Endothelial cell (in vitro differentiated cells): Measurements from ENCODE around the gene ZNF267. TPM values are rescaled to one million over a fixed set of nuclear protein-coding genes. Genes with fewer than 3 reads are reported as not detected.
A peak's percentile ranks its signal among the peaks of the same experiment; 100 is the strongest.
"Not testable (repeated sequence)": the region's sequence is repeated elsewhere in the genome, so short reads cannot be mapped to it uniquely, and the experiment has no call there.

Source experiments
- DNase-seq: peaks from one replicate; pipeline ENCODE4 v3.0.0; 2021; ENCODE audit warnings: low spot score
- H3K27ac Mint-ChIP-seq: one replicate; pipeline ENCODE4 v1.8.0; 2021; ENCODE audit warnings: mixed read lengths, inconsistent platforms; ENCODE audit not compliant: unreplicated experiment
- H3K27me3 Mint-ChIP-seq: one replicate; pipeline ENCODE4 v1.8.0; 2021; ENCODE audit warnings: mild to moderate bottlenecking, moderate library complexity, mixed read lengths, inconsistent platforms; ENCODE audit not compliant: unreplicated experiment
- H3K36me3 Mint-ChIP-seq: one replicate; pipeline ENCODE4 v1.8.0; 2021; ENCODE audit warnings: mild to moderate bottlenecking, low read depth, mixed read lengths, inconsistent platforms; ENCODE audit not compliant: unreplicated experiment
- H3K4me1 Mint-ChIP-seq: one replicate; pipeline ENCODE4 v1.8.0; 2021; ENCODE audit warnings: mild to moderate bottlenecking, mixed read lengths, inconsistent platforms; ENCODE audit not compliant: unreplicated experiment
- H3K4me3 Mint-ChIP-seq: one replicate; pipeline ENCODE4 v1.8.0; 2021; ENCODE audit warnings: mild to moderate bottlenecking, mixed read lengths, inconsistent platforms; ENCODE audit not compliant: unreplicated experiment
- H3K9me3 Mint-ChIP-seq: one replicate; pipeline ENCODE4 v1.8.0; 2021; ENCODE audit warnings: mixed read lengths, inconsistent platforms; ENCODE audit not compliant: unreplicated experiment
- CTCF ChIP-seq: fragments of 200-600 bp; sonication (generic); IDR thresholded peaks from one replicate; pipeline ENCODE4 v1.5.0; 2021; ENCODE audit warnings: antibody characterized with exemption; ENCODE audit not compliant: unreplicated experiment
- total RNA-seq: library from RNA; stranded (reverse); fragmentation: NEBNext Ultra II Directional; extraction: Animal tissue kit (Norgen Biotek cat#: 25700); gene quantifications from one replicate; pipeline ENCODE4 v1.2.1, GENCODE V29; 2021; ENCODE audit not compliant: unreplicated experiment

The ZNF267 gene
- total RNA-seq, 1 donor from 2014 or later = 23.1 TPM

GRCh38 chr16:31916056-31916488, 42.5 kb downstream of the ZNF267 start:
- H3K27ac Mint-ChIP-seq = no peak overlapping the region
- H3K9me3 Mint-ChIP-seq = peaks cover 59% of the 10 kb centered on the region
- TF ChIP-seq CTCF = no peak
- H3K36me3 Mint-ChIP-seq = peaks cover 82% of the 10 kb centered on the region
- peak overlapping the region; percentile 80 for H3K4me3 Mint-ChIP-seq
- no peaks in the 10 kb centered on the region for H3K4me1 Mint-ChIP-seq
- H3K27me3 Mint-ChIP-seq = peaks cover 1% of the 10 kb centered on the region
- no peak for DNase-seq

DNA sequence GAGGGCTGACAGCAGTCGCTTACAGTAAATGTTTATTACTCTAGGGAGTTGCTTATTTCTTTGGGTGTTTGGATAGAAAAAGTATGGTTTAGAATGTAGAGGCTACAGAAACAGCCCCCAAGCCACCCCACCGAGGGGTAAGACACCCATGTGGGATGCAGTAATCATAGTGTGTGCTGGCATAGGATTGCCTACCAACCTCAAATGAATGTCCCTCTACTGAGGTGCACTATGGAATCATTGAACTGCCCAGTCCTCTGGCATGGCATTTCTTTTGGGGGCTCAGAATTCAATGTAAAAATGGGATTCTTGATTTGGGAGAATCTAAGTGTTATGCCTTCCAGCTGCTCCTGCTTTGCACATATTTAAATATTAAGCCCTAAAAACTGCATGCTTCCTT, 46.8 kb downstream of the ZNF267 start:
- Mint-ChIP-seq H3K9me3 (peaks cover 43% of the 10 kb centered on the region), H3K27me3 (no peaks in the 10 kb centered on the region), H3K27ac (no peak overlapping the region), H3K36me3 (peaks cover 40% of the 10 kb centered on the region), H3K4me1 (no peaks in the 10 kb centered on the region), H3K4me3 (no peak overlapping the region)
- no peak for TF ChIP-seq CTCF
- no peak for DNase-seq

- H3K27me3 Mint-ChIP-seq, H3K27ac Mint-ChIP-seq, H3K36me3 Mint-ChIP-seq, DNase-seq, H3K9me3 Mint-ChIP-seq, H3K4me3 Mint-ChIP-seq, H3K4me1 Mint-ChIP-seq: not testable (repeated sequence)
Observed at GRCh38 chr16:31951806-31952205, 78.2 kb downstream of the ZNF267 start.

DNA sequence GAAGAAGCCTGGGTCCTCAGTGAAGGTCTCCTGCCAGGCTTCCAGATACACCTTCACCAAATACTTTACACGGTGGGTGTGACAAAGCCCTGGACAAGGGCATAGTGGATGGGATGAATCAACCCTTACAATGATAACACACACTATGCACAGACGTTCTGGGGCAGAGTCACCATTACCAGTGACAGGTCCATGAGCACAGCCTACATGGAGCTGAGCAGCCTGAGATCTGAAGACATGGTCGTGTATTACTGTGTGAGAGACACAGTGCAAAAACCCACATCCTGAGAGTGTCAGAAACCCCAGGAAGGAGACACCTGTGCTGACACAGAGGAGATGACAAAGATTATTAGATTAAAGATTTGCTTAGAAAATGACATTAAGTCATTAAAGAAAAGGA, 78.6 kb downstream of the ZNF267 start:
- not testable (repeated sequence) for H3K4me1 Mint-ChIP-seq, H3K27me3 Mint-ChIP-seq, DNase-seq, H3K27ac Mint-ChIP-seq, H3K4me3 Mint-ChIP-seq, H3K36me3 Mint-ChIP-seq, H3K9me3 Mint-ChIP-seq

DNA sequence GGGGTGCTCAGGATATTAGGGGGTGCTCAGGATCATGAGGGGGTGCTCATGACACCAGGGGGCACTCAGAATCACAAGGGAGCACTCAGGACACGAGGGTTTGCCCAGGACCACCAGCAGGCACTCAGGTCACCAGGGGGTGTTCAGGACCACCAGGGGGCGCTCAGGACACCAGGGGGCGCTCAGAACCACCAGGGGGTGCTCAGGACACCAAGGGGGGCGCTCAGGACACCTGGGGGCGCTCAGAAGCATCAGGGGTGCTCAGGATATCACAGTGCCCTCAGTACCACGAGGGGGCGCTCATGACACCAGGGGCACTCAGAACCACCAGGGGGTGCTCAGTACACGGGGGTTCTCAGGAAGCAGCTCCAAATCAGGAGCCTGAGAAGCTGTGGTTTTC, 82.6 kb downstream of the ZNF267 start:
- not testable (repeated sequence) for DNase-seq, H3K36me3 Mint-ChIP-seq, H3K4me3 Mint-ChIP-seq, H3K27me3 Mint-ChIP-seq, H3K9me3 Mint-ChIP-seq, H3K27ac Mint-ChIP-seq, H3K4me1 Mint-ChIP-seq

DNA sequence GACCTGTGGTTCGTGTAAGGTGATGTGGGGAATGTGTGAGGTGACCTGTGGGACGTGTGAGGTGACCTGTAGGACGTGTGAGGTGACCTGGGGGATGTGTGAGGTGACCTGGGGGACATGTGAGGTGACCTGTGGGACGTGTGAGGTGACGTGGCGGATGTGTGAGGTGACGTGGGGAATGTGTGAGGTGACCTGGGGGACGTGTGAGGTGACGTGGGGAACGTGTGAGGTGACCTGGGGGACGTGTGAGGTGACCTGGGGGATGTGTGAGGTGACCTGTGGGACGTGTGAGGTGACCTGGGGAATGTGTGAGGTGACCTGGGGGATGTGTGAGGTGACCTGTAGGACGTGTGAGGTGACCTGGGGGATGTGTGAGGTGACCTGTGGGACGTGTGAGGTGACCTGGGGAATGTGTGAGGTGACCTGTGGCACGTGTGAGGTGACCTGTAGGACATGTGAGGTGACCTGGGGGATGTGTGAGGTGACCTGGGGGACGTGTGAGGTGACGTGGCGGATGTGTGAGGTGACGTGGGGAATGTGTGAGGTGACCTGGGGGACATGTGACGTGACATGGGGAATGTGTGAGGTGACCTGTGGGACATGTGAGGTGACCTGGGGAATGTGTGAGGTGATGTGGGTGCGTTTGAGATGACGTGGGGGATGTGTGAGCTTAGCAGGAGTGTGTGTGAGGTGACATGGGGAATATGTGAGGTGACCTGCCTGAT, 86.7 kb downstream of the ZNF267 start:
- not testable (repeated sequence) for H3K27me3 Mint-ChIP-seq, H3K36me3 Mint-ChIP-seq, H3K27ac Mint-ChIP-seq, H3K4me1 Mint-ChIP-seq, H3K9me3 Mint-ChIP-seq, DNase-seq
- peak overlapping the region; percentile 69 for H3K4me3 Mint-ChIP-seq
